SK-N-SH treated with all-trans-retinoic acid at 6 μM for 48 hours (cell line): ENCODE data around the gene LY86.

ENCODE experiments used
- CREB5 ChIP-seq: fragments of 250-450 bp; sonication (Bioruptor Pico); IDR thresholded peaks from 2 replicates; pipeline ENCODE4 v1.5.1; 2020; ENCODE audit warnings: low read depth, mild to moderate bottlenecking, moderate library complexity
- CSDC2 ChIP-seq: fragments of 250-450 bp; sonication (Bioruptor Pico); IDR thresholded peaks from 2 replicates; pipeline ENCODE4 v1.5.0; 2020; ENCODE audit warnings: mild to moderate bottlenecking, moderate library complexity
- TCF4 ChIP-seq: fragments of 250-450 bp; sonication (Bioruptor Pico); IDR thresholded peaks from 2 replicates; pipeline ENCODE4 v1.8.0; 2021; ENCODE audit warnings: mild to moderate bottlenecking, moderate library complexity, borderline replicate concordance
- TSHZ2 ChIP-seq: fragments of 250-450 bp; sonication (Bioruptor Pico); IDR thresholded peaks from 2 replicates; pipeline ENCODE4 v1.5.0; 2020; ENCODE audit warnings: mild to moderate bottlenecking, moderate library complexity

GRCh38 chr6:6676910-6677441, 88.5 kb downstream of the LY86 start:
- TF ChIP-seq TSHZ2 (CRISPR knock-in tag) (no peak), TCF4 (CRISPR knock-in tag) (no peak), CSDC2 (CRISPR knock-in tag) (no peak), CREB5 (CRISPR knock-in tag) (no peak)
